C4-2B (cell line): ENCODE measurements around the gene SLC22A17.

ENCODE experiments used
- CTCF ChIP-seq: fragments of 450-650 bp; conservative IDR thresholded peaks from 2 replicates; pipeline ENCODE4 v1.5.1; 2017; ENCODE audit warnings: mild to moderate bottlenecking
- ZFX ChIP-seq: fragments of 450-650 bp; IDR thresholded peaks from 2 replicates; pipeline ENCODE4 v1.6.1; 2017

GRCh38 chr14:23357261-23357660 is 4.6 kb upstream of the SLC22A17 start:
- TF ChIP-seq CTCF (no peak), ZFX (no peak)
